ENCODE measurements around the gene GRIP2.

GRIP2 gene

DNA sequence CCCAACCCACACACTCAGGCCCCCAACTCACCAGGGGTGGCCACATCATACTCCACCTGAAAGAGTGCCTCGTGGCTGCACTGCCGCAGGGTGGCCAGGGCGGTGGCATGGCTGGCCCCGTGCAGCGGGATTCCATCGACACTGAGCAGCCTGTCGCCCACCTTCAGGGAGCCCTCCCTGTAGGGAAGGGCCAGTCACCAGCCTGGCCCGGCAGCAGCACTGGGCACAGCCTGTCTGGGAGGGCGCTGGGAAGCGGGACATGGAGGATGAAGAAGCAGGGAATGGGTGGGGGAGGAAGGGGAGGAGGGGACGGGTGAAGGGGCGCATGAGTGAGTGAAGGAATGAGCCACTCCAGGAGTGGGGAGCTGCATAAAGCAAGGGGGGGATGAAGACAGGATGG is 18.5 kb downstream of the GRIP2 start:
- 0 out of 2 replicates have a peak, but pooled peaks cover 12% of the 10 kb centered on the region for H3K27me3 ChIP-seq (ENCODE audit: insufficient read depth, low read length)
- no peak overlapping the region for H3K4me3 ChIP-seq (ENCODE audit: low read depth, low read length, poor library complexity, severe bottlenecking)
- no peaks in the 10 kb centered on the region for H3F3A ChIP-seq (ENCODE audit: insufficient read depth, low read length)
- H3K4me1 ChIP-seq (ENCODE audit: insufficient read depth, low read length, severe bottlenecking): no peaks in the 10 kb centered on the region
- H3K4me2 ChIP-seq (ENCODE audit: low read length): no peak overlapping the region
- no peak overlapping the region for H3K27ac ChIP-seq (ENCODE audit: low read depth, low read length, poor library complexity, severe bottlenecking)
- no peak overlapping the region for H3K9ac ChIP-seq (ENCODE audit: low read length)
- H3K9me2 ChIP-seq (ENCODE audit: low read depth, low read length): no peaks in the 10 kb centered on the region
- no peaks in the 10 kb centered on the region for H4K20me1 ChIP-seq (ENCODE audit: insufficient read depth, low read length)
- H3K36me3 ChIP-seq (ENCODE audit: insufficient read depth, low read length): no peaks in the 10 kb centered on the region
- no peak for TF ChIP-seq EZH2 (IDR thresholded peaks at IDR 0.05; ENCODE audit: borderline replicate concordance, low read length)
- TF ChIP-seq, protein P1, sequence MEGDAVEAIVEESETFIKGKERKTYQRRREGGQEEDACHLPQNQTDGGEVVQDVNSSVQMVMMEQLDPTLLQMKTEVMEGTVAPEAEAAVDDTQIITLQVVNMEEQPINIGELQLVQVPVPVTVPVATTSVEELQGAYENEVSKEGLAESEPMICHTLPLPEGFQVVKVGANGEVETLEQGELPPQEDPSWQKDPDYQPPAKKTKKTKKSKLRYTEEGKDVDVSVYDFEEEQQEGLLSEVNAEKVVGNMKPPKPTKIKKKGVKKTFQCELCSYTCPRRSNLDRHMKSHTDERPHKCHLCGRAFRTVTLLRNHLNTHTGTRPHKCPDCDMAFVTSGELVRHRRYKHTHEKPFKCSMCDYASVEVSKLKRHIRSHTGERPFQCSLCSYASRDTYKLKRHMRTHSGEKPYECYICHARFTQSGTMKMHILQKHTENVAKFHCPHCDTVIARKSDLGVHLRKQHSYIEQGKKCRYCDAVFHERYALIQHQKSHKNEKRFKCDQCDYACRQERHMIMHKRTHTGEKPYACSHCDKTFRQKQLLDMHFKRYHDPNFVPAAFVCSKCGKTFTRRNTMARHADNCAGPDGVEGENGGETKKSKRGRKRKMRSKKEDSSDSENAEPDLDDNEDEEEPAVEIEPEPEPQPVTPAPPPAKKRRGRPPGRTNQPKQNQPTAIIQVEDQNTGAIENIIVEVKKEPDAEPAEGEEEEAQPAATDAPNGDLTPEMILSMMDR (IDR thresholded peaks at IDR 0.05; ENCODE audit: low read length): no peak
- H3K9me3 ChIP-seq (ENCODE audit: low read length): no peaks in the 10 kb centered on the region
- H3K79me2 ChIP-seq (ENCODE audit: insufficient read depth, low read length): no peaks in the 10 kb centered on the region
- no peak overlapping the region for H2AFZ ChIP-seq (ENCODE audit: low read length)

DNA sequence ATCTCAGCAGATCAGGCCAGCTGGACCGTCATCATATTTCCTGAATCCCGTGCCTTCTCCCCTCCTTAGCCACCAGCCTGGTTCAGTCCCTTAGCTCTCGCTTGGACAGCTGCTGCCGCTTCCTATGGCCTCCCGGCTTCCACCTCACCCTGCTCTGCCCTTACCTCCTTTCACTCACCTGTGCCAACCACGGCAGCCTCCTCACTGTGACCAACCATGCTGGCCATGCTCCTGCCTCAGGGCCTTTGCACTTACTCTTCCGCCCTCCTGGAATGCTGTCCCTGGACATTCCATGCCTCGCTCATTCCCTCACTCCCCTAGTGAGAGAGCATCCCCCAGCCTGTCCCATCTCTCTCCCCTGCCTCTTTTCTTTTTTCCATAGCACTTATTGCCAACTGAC is 19.2 kb downstream of the GRIP2 start:
- H4K20me1 ChIP-seq (ENCODE audit: insufficient read depth, low read length): no peaks in the 10 kb centered on the region
- no peaks in the 10 kb centered on the region for H3K9me2 ChIP-seq (ENCODE audit: low read depth, low read length)
- H3K27me3 ChIP-seq (ENCODE audit: insufficient read depth, low read length): 0 out of 2 replicates have a peak, but pooled peaks cover 12% of the 10 kb centered on the region
- H3K9ac ChIP-seq (ENCODE audit: low read length): no peak overlapping the region
- H3K36me3 ChIP-seq (ENCODE audit: insufficient read depth, low read length): no peaks in the 10 kb centered on the region
- no peaks in the 10 kb centered on the region for H3F3A ChIP-seq (ENCODE audit: insufficient read depth, low read length)
- H3K4me2 ChIP-seq (ENCODE audit: low read length): no peak overlapping the region
- H2AFZ ChIP-seq (ENCODE audit: low read length): no peak overlapping the region
- no peaks in the 10 kb centered on the region for H3K4me1 ChIP-seq (ENCODE audit: insufficient read depth, low read length, severe bottlenecking)
- no peak overlapping the region for H3K4me3 ChIP-seq (ENCODE audit: low read depth, low read length, poor library complexity, severe bottlenecking)
- H3K9me3 ChIP-seq (ENCODE audit: low read length): no peaks in the 10 kb centered on the region
- no peak overlapping the region for H3K27ac ChIP-seq (ENCODE audit: low read depth, low read length, poor library complexity, severe bottlenecking)
- H3K79me2 ChIP-seq (ENCODE audit: insufficient read depth, low read length): no peaks in the 10 kb centered on the region
- TF ChIP-seq, protein P1 (IDR thresholded peaks at IDR 0.05; ENCODE audit: low read length): no peak
- no peak for TF ChIP-seq EZH2 (IDR thresholded peaks at IDR 0.05; ENCODE audit: borderline replicate concordance, low read length)

DNA sequence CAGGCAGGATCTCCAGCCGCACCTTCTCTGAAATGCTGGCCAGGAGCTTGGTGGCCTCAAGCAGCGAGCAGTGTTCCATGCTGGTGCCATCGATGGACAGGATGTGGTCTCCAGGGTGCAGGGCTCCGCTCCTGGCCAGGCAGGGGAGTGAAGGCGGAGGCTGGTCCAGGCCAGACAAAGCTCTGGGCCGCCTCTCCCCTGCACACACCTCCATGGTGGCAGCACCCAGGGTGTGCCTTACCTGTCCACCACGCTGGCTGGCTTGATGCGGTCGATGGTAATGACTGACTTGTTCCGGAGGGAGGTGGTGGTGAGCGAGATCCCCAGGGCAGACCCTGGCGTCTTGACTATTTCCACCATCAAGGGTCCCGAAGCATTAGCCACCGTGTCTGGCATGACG is 20.0 kb downstream of the GRIP2 start:
- Histone ChIP-seq H3K9me2 (ENCODE audit: low read depth, low read length) (no peaks in the 10 kb centered on the region), H3K36me3 (ENCODE audit: insufficient read depth, low read length) (no peaks in the 10 kb centered on the region), H3K9ac (ENCODE audit: low read length) (no peak overlapping the region), H2AFZ (ENCODE audit: low read length) (no peak overlapping the region), H3K27ac (ENCODE audit: low read depth, low read length, poor library complexity, severe bottlenecking) (no peak overlapping the region), H3K4me3 (ENCODE audit: low read depth, low read length, poor library complexity, severe bottlenecking) (no peak overlapping the region), H4K20me1 (ENCODE audit: insufficient read depth, low read length) (no peaks in the 10 kb centered on the region), H3K4me1 (ENCODE audit: insufficient read depth, low read length, severe bottlenecking) (no peaks in the 10 kb centered on the region), H3F3A (ENCODE audit: insufficient read depth, low read length) (no peaks in the 10 kb centered on the region), H3K9me3 (ENCODE audit: low read length) (no peaks in the 10 kb centered on the region), H3K4me2 (ENCODE audit: low read length) (no peak overlapping the region), H3K27me3 (ENCODE audit: insufficient read depth, low read length) (0 out of 2 replicates have a peak, but pooled peaks cover 7% of the 10 kb centered on the region), H3K79me2 (ENCODE audit: insufficient read depth, low read length) (no peaks in the 10 kb centered on the region)
- TF ChIP-seq, protein P1 (IDR thresholded peaks at IDR 0.05; ENCODE audit: low read length): no peak
- no peak for TF ChIP-seq EZH2 (IDR thresholded peaks at IDR 0.05; ENCODE audit: borderline replicate concordance, low read length)

All from OCI-LY1 (cell line).